HG03135 (cell line): Measurements from ENCODE around the gene NFATC1.

Experiments
- ATAC-seq: cut with Tn5 transposase; IDR thresholded peaks from one replicate; pipeline ENCODE4 v1.9.1; 2021; ENCODE audit warnings: mild to moderate bottlenecking, moderate library complexity; ENCODE audit not compliant: unreplicated experiment

Gene NFATC1

DNA sequence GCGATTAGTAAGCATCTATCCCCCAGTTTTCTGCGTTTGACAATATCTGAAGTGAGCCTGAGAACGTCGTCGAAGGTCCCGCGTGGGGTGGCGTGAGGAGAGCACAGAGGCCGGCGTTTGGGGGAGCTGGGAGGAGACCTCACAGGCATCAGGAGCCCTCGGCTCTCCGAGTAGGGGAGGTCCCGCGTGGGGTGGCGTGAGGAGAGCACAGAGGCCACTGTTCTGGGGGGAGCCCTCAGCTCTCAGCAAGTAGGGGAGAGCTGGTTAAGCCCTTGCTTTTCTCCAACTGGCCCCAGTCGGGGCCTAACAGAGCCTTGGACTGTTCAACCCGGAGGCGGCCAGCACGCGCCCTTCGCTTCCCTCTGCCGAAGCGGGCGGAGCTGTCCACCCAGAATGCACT lies 134.3 kb downstream of the NFATC1 start:
- ATAC-seq, result no peak

GRCh38 chr18:79530821-79531220 lies 135.1 kb downstream of the NFATC1 start:
- ATAC-seq, result no peak

DNA sequence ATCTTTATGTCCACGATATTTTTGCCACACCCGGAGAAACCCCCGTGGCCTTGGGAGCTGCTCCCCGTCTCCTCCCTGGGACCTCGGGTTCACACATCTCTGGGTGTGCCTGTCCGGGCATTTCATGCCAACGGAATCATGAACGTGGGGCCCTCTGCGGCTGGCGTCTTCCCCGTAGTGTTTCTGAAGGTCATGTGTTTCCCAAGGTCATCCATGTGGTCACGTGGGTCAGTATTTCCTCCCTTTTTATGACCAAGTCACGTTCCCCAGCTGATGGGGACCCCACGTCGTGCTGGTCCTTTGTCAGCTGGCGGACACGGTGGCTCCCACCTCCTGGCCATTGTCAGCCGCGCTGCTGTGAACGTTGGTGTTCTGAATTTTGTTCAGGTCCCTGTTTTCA lies 135.7 kb downstream of the NFATC1 start:
- ATAC-seq, result no peak

- ATAC-seq, result no peak
Measured at GRCh38 chr18:79531926-79532312, 136.2 kb downstream of the NFATC1 start.

DNA sequence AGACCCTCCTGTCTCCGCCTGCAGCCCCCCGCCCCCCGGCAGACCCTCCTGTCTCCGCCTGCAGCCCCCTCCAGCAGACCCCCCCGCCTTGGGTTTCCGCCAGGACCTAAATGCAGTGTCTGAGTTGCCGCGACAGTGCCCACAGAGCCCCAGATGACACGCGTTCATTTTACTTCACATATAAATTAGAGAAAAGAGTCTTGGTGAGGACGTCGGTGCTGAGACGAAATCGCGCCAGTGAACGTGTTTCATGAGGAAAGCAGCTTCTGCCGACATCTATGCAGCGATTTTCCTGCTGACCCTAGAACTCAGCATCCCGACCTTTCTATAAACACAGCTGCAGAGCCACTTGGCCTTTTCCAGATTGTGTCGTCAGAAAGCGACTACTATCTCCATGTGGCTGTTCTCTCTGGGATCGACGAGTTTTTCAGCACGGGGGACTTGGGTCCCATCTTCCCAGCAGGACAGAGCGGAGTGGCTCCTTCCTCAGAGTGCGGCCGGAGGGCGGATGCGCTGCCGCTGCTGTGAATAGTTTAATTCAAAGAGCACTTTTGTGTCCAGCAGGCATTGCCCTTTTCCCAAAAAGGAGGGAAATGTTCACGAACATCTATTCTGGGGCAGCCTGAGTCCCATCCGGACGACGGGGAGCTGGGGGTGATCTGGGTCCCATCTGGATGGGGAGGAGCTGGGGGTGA lies 136.7 kb downstream of the NFATC1 start:
- no peak for ATAC-seq

GRCh38 chr18:79533146-79533545 lies 137.4 kb downstream of the NFATC1 start:
- no peak for ATAC-seq

- ATAC-seq, result no peak
Measured at GRCh38 chr18:79533591-79533990, 137.9 kb downstream of the NFATC1 start.

GRCh38 chr18:79534356-79534755 lies 138.6 kb downstream of the NFATC1 start:
- no peak for ATAC-seq

GRCh38 chr18:79537758-79538157 lies 142.0 kb downstream of the NFATC1 start:
- ATAC-seq, result no peak

DNA sequence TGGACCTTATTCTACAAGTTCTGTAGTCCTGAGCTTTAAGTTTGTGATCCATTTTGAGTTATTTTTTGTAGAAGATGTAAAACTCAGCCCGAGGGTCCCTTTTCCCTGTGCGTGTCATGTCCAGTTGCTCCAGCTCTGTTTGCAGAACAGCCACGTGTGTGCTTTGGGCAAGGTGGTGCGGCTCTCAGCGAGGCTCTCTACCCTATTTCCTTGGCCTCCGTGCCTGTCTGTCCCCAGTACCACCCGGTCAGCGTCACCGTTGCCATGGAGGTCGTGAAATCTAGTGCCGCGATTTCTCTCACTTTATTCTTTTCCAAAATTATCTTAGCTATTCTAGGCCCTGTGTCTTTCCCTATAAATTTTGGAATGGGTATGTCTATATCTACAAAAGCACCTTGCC lies 142.9 kb downstream of the NFATC1 start:
- no peak for ATAC-seq

DNA sequence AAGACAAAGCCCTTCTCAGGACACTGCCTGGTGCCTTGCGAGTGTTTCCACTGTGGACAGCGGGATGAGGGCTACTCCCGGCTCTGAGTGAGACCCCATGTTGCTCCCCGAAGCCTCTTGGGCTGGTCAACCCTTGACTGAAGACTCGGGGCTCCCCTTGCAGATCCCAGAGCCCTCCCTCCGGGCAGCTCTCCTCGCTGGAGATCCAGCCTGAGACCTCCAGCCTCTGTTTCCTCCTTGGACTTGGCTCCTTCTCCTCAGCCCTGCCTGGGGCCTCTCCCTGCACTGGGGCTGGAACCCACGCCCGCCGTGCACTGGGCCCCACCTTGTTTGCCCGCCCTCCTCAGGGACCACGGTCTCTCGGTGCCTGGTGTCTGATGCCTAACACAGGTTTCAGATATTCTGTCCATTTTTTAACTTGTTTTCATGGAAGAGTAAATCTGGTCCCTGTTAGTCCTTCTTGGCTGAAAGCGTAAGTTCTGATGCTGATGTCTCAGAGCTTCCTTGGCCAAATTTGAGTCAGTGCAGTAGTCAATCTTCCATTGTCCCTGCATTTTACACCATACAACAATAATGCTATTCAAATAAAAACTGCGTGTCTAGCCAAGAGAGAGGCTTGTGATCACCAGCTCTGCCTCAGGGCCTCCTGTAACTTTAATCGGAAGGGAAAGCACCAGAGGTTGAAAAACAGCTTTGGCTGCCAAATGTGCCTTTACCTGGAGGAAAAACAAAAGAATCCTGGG lies 144.6 kb downstream of the NFATC1 start:
- no peak for ATAC-seq

DNA sequence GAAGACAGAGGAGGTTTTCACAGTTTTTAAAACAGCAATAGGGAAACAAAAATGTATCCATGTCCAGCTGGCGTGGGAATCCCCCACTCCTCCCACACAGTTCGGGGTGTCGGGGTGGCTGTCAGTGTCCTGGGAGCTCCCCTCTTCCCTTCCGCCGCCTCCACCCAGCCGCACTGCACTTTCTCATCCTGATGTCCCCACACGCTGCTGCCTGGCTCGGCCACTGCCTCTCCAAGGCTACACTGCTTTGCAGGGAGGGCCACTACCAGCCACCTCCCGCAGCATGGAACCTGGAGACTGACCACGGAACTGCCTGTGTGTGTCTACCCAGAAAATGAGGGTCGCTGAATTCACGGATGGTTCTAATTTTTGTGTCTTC lies 145.2 kb downstream of the NFATC1 start:
- ATAC-seq, result no peak

DNA sequence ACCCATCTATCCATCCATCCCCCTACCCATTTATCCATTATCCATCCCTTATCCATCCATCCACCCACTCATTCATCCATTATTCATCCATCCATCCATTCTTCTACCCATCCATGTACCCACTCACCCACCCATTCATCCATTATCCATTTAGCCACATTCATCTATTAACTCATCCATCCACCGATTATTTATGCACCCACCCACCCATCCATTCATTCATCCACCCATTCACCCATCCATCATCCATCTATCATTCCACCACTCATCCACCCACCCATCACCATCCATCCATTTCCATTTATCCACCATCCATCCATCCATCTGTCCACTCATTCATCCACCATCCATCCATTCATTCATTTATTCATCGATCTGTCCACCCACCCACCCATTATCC lies 146.5 kb downstream of the NFATC1 start:
- ATAC-seq, result no peak

DNA sequence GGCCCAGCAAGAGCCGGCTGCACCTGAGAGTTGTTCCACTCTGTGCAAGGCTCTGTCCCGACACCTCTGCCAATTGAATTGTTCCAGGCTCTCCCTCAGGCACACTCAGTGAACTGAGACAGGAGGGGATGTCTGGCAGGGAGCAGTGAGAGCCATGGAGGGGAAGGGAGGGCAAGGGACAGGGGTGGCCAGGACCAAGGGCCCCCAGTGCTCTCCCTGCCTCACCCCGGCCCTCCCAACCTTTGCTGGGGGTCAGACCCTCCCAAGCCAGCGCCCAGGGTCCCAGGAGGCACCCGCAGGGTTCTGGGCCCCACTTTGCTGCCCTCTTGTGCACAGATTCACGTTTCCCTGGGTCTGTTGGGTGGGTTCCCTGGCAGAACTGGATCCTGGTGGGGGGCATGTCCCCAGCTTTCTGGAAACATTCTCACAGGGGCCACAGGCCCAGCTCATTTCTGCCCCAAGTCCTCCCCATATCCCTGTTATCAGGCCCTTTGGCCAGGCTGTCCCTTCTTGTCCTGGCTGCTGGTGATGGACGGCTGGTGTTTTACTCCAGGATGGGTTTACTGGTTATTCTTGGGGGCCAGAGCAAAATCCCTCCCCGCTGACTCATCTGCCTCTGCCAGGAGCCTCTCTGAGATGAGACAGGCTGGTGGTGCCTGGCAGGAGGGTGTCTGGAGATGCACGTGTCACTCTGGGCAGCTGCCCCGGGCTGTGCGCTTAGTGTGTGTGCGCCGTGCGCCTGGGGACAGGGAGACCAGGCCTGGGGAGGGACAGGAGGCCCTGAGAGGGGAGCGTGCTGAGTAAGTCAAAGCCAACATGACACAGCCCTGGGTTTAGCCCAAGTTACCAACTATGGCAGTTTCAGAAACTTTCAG lies 147.4 kb downstream of the NFATC1 start:
- ATAC-seq, result no peak

DNA sequence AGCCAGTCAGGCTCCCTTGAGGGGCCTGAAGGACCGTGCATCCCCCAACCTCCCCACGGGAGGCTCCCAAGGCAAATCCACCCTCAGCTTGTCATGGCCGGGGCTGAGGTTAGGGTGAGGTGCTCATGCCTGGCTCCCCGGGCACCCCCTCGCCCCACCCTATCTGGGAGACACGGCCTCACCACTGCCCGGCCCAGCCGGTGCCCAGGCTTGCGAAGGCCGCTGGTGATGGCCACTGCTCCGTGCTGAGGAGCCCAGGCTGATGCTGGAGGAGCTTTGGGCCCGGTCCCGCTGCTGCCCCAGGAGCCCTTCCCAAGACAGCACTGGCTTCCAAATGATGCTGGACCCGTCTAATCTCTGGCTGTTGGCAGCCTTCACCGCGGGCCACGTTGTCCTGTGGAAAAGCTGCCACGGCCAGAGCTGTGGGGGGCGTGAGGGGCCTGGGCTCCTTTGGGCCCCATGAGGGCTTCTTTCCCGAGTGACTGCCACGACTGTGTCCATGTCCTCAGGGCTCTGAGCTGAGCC lies 148.2 kb downstream of the NFATC1 start:
- no peak for ATAC-seq

DNA sequence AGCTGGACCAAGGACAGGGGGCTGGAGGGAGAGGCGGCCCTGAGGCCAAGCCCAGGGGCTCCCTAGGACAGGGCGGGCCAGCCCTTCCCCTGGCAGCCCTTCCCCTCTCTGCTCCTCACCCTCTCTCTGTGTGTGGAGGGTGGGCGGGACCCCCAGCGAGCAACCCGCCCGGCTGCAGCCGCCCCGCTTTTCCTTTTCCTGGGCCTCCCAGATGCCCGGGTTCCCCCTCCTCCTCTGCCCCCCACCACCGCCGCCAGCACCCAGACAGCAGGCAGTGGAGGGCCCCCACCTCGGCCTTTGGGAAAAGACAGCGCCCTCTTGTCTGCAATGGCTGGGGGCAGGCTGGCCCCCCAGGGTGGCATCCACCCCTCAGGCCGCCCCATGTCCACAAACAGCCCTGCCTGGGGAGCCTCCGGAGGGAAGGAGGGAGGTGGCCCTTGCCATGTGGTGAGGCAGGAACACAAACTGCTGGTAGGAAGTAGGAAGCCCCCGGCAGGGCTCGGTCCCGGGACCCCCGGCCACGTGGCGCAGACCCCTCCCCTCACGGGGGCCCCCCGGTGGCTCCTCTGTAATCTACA lies 148.7 kb downstream of the NFATC1 start:
- no peak for ATAC-seq

GRCh38 chr18:79545255-79545654 lies 149.5 kb downstream of the NFATC1 start:
- no peak for ATAC-seq

GRCh38 chr18:79545736-79546171 lies 150.0 kb downstream of the NFATC1 start:
- no peak for ATAC-seq

- ATAC-seq, result no peak
Measured at GRCh38 chr18:79546781-79547272, 151.1 kb downstream of the NFATC1 start.

DNA sequence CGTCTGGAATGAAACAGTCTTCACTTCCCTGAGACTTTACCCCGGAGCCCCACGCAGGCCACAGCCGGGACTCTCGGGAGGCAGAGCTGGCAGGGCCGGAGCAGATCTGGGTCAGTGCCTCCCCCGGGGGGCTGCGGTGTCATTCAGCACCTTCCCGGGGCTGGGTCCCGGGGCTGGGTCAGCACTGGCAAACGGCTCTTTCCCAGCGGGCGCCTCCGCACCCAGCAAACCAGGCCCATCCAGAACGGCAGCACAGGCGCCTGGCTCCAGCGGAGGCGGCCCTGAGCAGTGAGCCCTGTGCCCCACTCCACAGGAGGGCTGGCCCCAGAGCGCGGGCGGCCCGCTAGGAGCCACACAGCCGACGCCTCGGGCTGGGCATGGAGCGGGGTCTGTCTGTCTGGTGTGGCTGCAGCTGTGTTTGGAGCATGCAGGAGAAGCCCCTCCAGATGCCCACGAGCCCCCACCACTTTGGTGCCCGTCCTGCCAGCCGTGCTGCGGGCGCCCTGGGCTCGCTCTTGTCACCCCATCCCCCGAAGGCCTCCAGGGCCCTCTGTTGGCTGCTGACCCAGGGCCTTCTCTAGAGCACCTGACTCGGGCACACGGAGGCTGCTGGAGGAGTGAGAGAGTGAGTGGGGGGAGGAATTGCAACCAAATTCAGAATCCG lies 151.8 kb downstream of the NFATC1 start:
- ATAC-seq, result no peak
